B cell (primary cell): Measurements from ENCODE around the gene BMPER. TPM values are rescaled to one million over a fixed set of nuclear protein-coding genes. Genes with fewer than 3 reads are reported as not detected.

Experiments used
- ATAC-seq: fragments of 200-7000 bp; cut with Tn5 transposase; one replicate; pipeline ENCODE4 v1.10.0; 2021; ENCODE audit warnings: low read depth, mild to moderate bottlenecking, moderate number of reproducible peaks, moderate library complexity
- CTCF ChIA-PET: fragments of 350-600 bp; sonication (Branson Sonifier 250); formaldehyde crosslinking; loops from one replicate; lab custom pipeline; 2021; ENCODE audit warnings: antibody characterized with exemption, inconsistent platforms; lab: Charles Lee
- POLR2A ChIA-PET: fragments of 350-600 bp; sonication (Branson Sonifier 250); formaldehyde crosslinking; loops from one replicate; lab custom pipeline; 2021; ENCODE audit warnings: antibody characterized with exemption; lab: Charles Lee
- DNase-seq: peaks from one replicate; pipeline ENCODE4 v3.0.0; 2013
- H2AFZ ChIP-seq: 2 replicates; pipeline ENCODE4 v1.6.1; 2012; ENCODE audit warnings: mild to moderate bottlenecking, low read depth, low read length; ENCODE audit not compliant: insufficient read depth, poor library complexity, severe bottlenecking
- H3K27ac ChIP-seq, 2 donors: 1 replicate in 1 of 2; 2 replicates in 1 of 2; pipeline ENCODE4 v1.5.1; 2012 to 2013; ENCODE audit warnings: low read length in 2 of 2, mild to moderate bottlenecking in 2 of 2, moderate library complexity in 1 of 2
- H3K27me3 ChIP-seq, 4 experiments: fragments of 200-600 bp in 1 of 4; sonication (generic) in 1 of 4; replicated peaks in 1 of 4; 1 replicate in 2 of 4; 2 replicates in 2 of 4; pipeline versions ENCODE4 v1.6.1 to v1.7.0; 2013 to 2016; ENCODE audit warnings: low read length in 3 of 4, mild to moderate bottlenecking in 2 of 4, mixed read lengths in 1 of 4, moderate library complexity in 1 of 4; ENCODE audit not compliant: insufficient read depth in 4 of 4, control insufficient read depth in 3 of 4; ENCODE audit errors: control extremely low read depth in 1 of 4
- H3K36me3 ChIP-seq, 2 experiments: replicated peaks in 1 of 2; 1 replicate in 1 of 2; 2 replicates in 1 of 2; pipeline versions ENCODE4 v1.6.1 to v1.7.1; 2013; ENCODE audit warnings: low read length in 1 of 2; ENCODE audit not compliant: insufficient read depth in 2 of 2, control insufficient read depth in 1 of 2; ENCODE audit errors: control extremely low read depth in 1 of 2, extremely low read depth in 1 of 2
- H3K4me1 ChIP-seq, 2 donors: fragments of 200-600 bp in 1 of 2; sonication (generic) in 1 of 2; 1 replicate in 1 of 2; 2 replicates in 1 of 2; pipeline versions ENCODE4 v1.5.1 to v1.6.1; 2013 to 2017; ENCODE audit warnings: low read length in 2 of 2; ENCODE audit not compliant: control insufficient read depth in 2 of 2, insufficient read depth in 2 of 2
- H3K4me2 ChIP-seq: replicated peaks from 2 replicates; pipeline ENCODE3; 2012; ENCODE audit warnings: mild to moderate bottlenecking, low read depth, low read length; ENCODE audit not compliant: poor library complexity, severe bottlenecking
- H3K4me3 ChIP-seq, 5 experiments: fragments of 200-600 bp in 1 of 5; sonication (generic) in 1 of 5; 1 replicate in 3 of 5; 2 replicates in 2 of 5; pipeline versions ENCODE4 v1.5.1 to v1.7.0; 2011 to 2016; ENCODE audit warnings: low read length in 4 of 5, mild to moderate bottlenecking in 4 of 5, low read depth in 2 of 5, control low read depth in 1 of 5, moderate library complexity in 1 of 5; ENCODE audit not compliant: insufficient read depth in 1 of 5; ENCODE audit errors: control extremely low read depth in 1 of 5, extremely low read depth in 1 of 5
- H3K79me2 ChIP-seq: fragments of 200-600 bp; sonication (generic); one replicate; pipeline ENCODE4 v1.6.0; 2016; ENCODE audit warnings: low read length; ENCODE audit not compliant: control insufficient read depth, insufficient read depth
- H3K9ac ChIP-seq: fragments of 200-600 bp; sonication (generic); 2 replicates; pipeline ENCODE4 v1.6.1; 2017; ENCODE audit warnings: mild to moderate bottlenecking, low read length, moderate library complexity
- H3K9me3 ChIP-seq, 3 donors: one replicate each; pipeline versions ENCODE4 v1.6.1 to v1.7.1; 2013; ENCODE audit warnings: low read length in 2 of 3; ENCODE audit not compliant: control insufficient read depth in 2 of 3, insufficient read depth in 1 of 3; ENCODE audit errors: control extremely low read depth in 1 of 3
- H4K20me1 ChIP-seq: 2 replicates; pipeline ENCODE4 v1.6.0; 2012; ENCODE audit warnings: mild to moderate bottlenecking, low read length; ENCODE audit not compliant: insufficient read depth, control insufficient read depth, poor library complexity, severe bottlenecking
- H3K27ac Mint-ChIP-seq: one replicate; pipeline ENCODE4 v1.8.0; 2021; ENCODE audit warnings: mixed read lengths
- H3K27me3 Mint-ChIP-seq: one replicate; pipeline ENCODE4 v1.8.0; 2021; ENCODE audit warnings: mixed read lengths
- H3K4me1 Mint-ChIP-seq: one replicate; pipeline ENCODE4 v1.8.0; 2021; ENCODE audit warnings: mixed read lengths
- H3K4me3 Mint-ChIP-seq: one replicate; pipeline ENCODE4 v1.8.0; 2021; ENCODE audit warnings: mixed read lengths
- H3K9me3 Mint-ChIP-seq: one replicate; pipeline ENCODE4 v1.8.0; 2022; ENCODE audit warnings: mixed read lengths; ENCODE audit not compliant: insufficient read depth
- CTCF ChIP-seq: fragments of 200-600 bp; IDR thresholded peaks from one replicate; pipeline ENCODE4 v1.8.0; 2022; ENCODE audit warnings: antibody characterized with exemption, mild to moderate bottlenecking
- EZH2 ChIP-seq: IDR thresholded peaks from 2 replicates; pipeline ENCODE4 v1.6.1; 2012; ENCODE audit warnings: borderline replicate concordance, low read depth, mild to moderate bottlenecking, moderate library complexity, low read length; ENCODE audit not compliant: insufficient read depth, poor library complexity, severe bottlenecking
- WGBS: methylation state at CpG from one replicate; pipeline ENCODE4 v1.1.5; 2013; ENCODE audit warnings: missing lambda C conversion rate; ENCODE audit not compliant: insufficient coverage; 5-methylcytosine and 5-hydroxymethylcytosine counted together
- intact Hi-C: fragments of 100-400 bp; cut with micrococcal nuclease; formaldehyde crosslinking; loops from one replicate; pipeline ENCODE4 v1.10.0; 2022
- polyA plus RNA-seq: library from polyadenylated mRNA; depleted of rRNA; stranded (reverse); fragments of >200 nt; gene quantifications from 2 replicates; pipeline ENCODE4 v1.2.3, GENCODE V29; 2012
- total RNA-seq, 2 donors: library from RNA; stranded (reverse); fragments of 120-200 nt in 1 of 2; gene quantifications; 1 replicate in 1 of 2; 2 replicates in 1 of 2; pipeline versions ENCODE4 v1.2.3 to v1.2.4, GENCODE V29; 2013 to 2022

The BMPER gene
- total and polyA plus RNA-seq, 2 donors (not counting 1 experiment from before 2014, with no cell fraction given), result not detected

GRCh38 chr7:33872870-33873269 is 32.5 kb upstream of the BMPER start:
- no peak for ATAC-seq
- H3K4me1 Mint-ChIP-seq, result no peaks in the 10 kb centered on the region
- no peaks in the 10 kb centered on the region for H3K9me3 ChIP-seq
- no peak overlapping the region for H3K27ac ChIP-seq
- peaks cover 6% of the 10 kb centered on the region for H3K27me3 Mint-ChIP-seq
- H3K27ac Mint-ChIP-seq, result no peak overlapping the region
- H3K27me3 ChIP-seq, result peaks cover 0 to 3% (median 0%) of the 10 kb centered on the region in 4 experiments
- intact Hi-C loops, result no loop called here
- no peak overlapping the region for H3K4me3 Mint-ChIP-seq
- DNase-seq, result no peak
- ChIA-PET CTCF (no interaction called here), POLR2A (no interaction called here)
- H3K4me1 ChIP-seq, result no peaks in the 10 kb centered on the region
- no peaks in the 10 kb centered on the region for H3K9me3 Mint-ChIP-seq
- no peaks in the 10 kb centered on the region for H4K20me1 ChIP-seq
- TF ChIP-seq EZH2 (no peak), CTCF (no peak)
- H3K79me2 ChIP-seq, result no peaks in the 10 kb centered on the region
- H2AFZ ChIP-seq, result no peak overlapping the region
- H3K9ac ChIP-seq, result no peak overlapping the region
- no peaks in the 10 kb centered on the region for H3K36me3 ChIP-seq
- 0% methylated on average over 1 of the region's 4 CpGs for WGBS
- H3K4me2 ChIP-seq, result no peak overlapping the region
- H3K4me3 ChIP-seq, result no peak overlapping the region

GRCh38 chr7:33873518-33873917 is 31.8 kb upstream of the BMPER start:
- H3K4me1 ChIP-seq, result no peaks in the 10 kb centered on the region
- POLR2A ChIA-PET, result no interaction called here
- H3K27ac Mint-ChIP-seq, result no peak overlapping the region
- peaks cover 6% of the 10 kb centered on the region for H3K27me3 Mint-ChIP-seq
- TF ChIP-seq EZH2 (no peak), CTCF (no peak)
- no peak overlapping the region for H3K4me3 Mint-ChIP-seq
- no peaks in the 10 kb centered on the region for H3K36me3 ChIP-seq
- H3K79me2 ChIP-seq, result no peaks in the 10 kb centered on the region
- no peak overlapping the region for H2AFZ ChIP-seq
- no peaks in the 10 kb centered on the region for H3K9me3 ChIP-seq
- CTCF ChIA-PET, result no interaction called here
- no peak overlapping the region for H3K4me2 ChIP-seq
- H3K4me1 Mint-ChIP-seq, result no peaks in the 10 kb centered on the region
- H3K27ac ChIP-seq, result no peak overlapping the region
- peaks cover 0 to 3% (median 0%) of the 10 kb centered on the region in 4 experiments for H3K27me3 ChIP-seq
- no peak for ATAC-seq
- no CpG with 5 or more reads among the region's 1 CpG for WGBS
- intact Hi-C loops, result no loop called here
- no peak for DNase-seq
- H3K4me3 ChIP-seq, result no peak overlapping the region
- H3K9ac ChIP-seq, result no peak overlapping the region
- H3K9me3 Mint-ChIP-seq, result no peaks in the 10 kb centered on the region
- H4K20me1 ChIP-seq, result no peaks in the 10 kb centered on the region
